Tibial artery (tissue), 4 donors: ENCODE measurements around the gene GRAMD1B.

Experiments
- DNase-seq, 2 donors: peaks; one replicate each; pipeline ENCODE4 v3.0.0-alpha.2; 2019
- H3K27ac ChIP-seq, 2 donors: fragments of 200-600 bp; sonication (generic) in 1 of 2; 1 replicate in 1 of 2; 2 replicates in 1 of 2; pipeline ENCODE4 v1.5.1; 2018 to 2019; ENCODE audit warnings: mild to moderate bottlenecking in 1 of 2
- H3K27me3 ChIP-seq, 2 donors: fragments of 200-600 bp; sonication (generic) in 1 of 2; one replicate each; pipeline versions ENCODE4 v1.5.1 to v1.6.0; 2016 to 2019
- H3K36me3 ChIP-seq, 3 donors: fragments of 200-600 bp; sonication (generic) in 2 of 3; one replicate each; pipeline ENCODE4 v1.5.1; 2016 to 2019; ENCODE audit warnings: mild to moderate bottlenecking in 2 of 3
- H3K4me1 ChIP-seq, 4 donors: fragments of 200-600 bp; sonication (generic) in 2 of 4; 1 replicate in 3 of 4; 2 replicates in 1 of 4; pipeline ENCODE4 v1.5.1; 2016 to 2019
- H3K4me3 ChIP-seq, 2 donors: fragments of 200-600 bp; sonication (generic) in 1 of 2; 1 replicate in 1 of 2; 2 replicates in 1 of 2; pipeline ENCODE4 v1.5.1; 2018 to 2019; ENCODE audit warnings: mild to moderate bottlenecking in 2 of 2
- H3K9me3 ChIP-seq, 3 donors: fragments of 200-600 bp; sonication (generic) in 1 of 3; one replicate each; pipeline ENCODE4 v1.5.1; 2016 to 2019
- intact Hi-C: fragments of 100-400 bp; cut with DNase I; formaldehyde crosslinking; loops from one replicate; pipeline ENCODE4 v1.15.0; 2023; ENCODE audit warnings: low total_unique reads
- TF ChIP-seq, protein P1 (sequence below), 2 experiments: fragments of 200-600 bp in 1 of 2; fragments of 450-650 bp in 1 of 2; IDR thresholded peaks; one replicate each; pipeline ENCODE4 v1.5.1; 2017 to 2019; ENCODE audit warnings: antibody characterized with exemption in 2 of 2, mild to moderate bottlenecking in 1 of 2, moderate library complexity in 1 of 2

The GRAMD1B gene

DNA sequence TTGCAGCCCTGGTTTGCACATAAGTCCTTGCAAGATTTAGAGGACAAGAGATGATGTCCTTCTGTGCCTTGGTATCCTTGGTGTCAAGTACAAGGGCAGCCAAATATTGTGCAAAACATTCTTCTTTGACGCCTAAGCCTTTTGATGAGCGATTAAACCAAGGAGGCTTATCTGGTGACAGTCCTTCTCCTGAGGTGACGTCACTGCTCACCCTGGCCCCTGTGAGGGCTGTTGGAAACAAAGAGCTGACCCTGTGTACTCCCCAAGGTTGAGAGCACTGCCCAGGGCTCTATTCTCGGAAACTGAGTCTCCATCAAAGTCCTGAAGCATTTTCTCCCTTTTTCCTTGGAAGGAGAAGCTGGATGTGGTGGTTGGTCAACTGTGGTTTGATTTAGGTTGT is 4.7 kb upstream of the GRAMD1B start:
- peaks cover 0 to 7% (median 2%) of the 10 kb centered on the region in 4 donors for H3K4me1 ChIP-seq
- TF ChIP-seq, protein P1, sequence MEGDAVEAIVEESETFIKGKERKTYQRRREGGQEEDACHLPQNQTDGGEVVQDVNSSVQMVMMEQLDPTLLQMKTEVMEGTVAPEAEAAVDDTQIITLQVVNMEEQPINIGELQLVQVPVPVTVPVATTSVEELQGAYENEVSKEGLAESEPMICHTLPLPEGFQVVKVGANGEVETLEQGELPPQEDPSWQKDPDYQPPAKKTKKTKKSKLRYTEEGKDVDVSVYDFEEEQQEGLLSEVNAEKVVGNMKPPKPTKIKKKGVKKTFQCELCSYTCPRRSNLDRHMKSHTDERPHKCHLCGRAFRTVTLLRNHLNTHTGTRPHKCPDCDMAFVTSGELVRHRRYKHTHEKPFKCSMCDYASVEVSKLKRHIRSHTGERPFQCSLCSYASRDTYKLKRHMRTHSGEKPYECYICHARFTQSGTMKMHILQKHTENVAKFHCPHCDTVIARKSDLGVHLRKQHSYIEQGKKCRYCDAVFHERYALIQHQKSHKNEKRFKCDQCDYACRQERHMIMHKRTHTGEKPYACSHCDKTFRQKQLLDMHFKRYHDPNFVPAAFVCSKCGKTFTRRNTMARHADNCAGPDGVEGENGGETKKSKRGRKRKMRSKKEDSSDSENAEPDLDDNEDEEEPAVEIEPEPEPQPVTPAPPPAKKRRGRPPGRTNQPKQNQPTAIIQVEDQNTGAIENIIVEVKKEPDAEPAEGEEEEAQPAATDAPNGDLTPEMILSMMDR (IDR thresholded peaks at IDR 0.05) = no peak
- H3K9me3 ChIP-seq = no peaks in the 10 kb centered on the region
- no peak for DNase-seq
- H3K36me3 ChIP-seq = no peaks in the 10 kb centered on the region
- no peak overlapping the region for H3K4me3 ChIP-seq
- intact Hi-C loops = no loop called here
- H3K27me3 ChIP-seq = peaks cover 0 to 18% of the 10 kb centered on the region in 2 donors
- no peak overlapping the region for H3K27ac ChIP-seq

DNA sequence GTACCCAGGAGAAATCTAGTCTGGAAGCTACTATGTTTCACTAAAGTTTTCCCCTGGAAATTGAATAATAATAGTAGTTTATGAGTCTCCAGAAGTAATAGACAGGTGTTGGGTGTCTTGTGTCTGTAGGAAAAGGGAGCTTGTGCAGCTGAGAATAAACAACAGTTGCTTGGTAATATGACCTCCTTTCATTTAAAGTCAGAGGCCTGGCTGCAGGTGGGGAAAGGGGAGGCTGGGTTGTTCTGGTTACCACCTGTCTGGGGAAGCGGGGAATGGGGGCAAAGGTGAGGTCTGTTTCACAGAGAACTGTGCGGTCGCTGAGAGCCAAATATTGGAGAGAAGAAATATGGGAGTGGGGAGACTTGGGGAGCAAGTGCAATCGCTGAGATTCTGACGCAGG is 3.3 kb upstream of the GRAMD1B start:
- no peak for DNase-seq
- no peaks in the 10 kb centered on the region for H3K36me3 ChIP-seq
- H3K27ac ChIP-seq = no peak overlapping the region
- intact Hi-C loops = no loop called here
- TF ChIP-seq, protein P1 (IDR thresholded peaks at IDR 0.05) = no peak
- no peaks in the 10 kb centered on the region for H3K9me3 ChIP-seq
- H3K27me3 ChIP-seq = peaks cover 0 to 32% of the 10 kb centered on the region in 2 donors
- H3K4me1 ChIP-seq = peaks cover 0 to 15% (median 11%) of the 10 kb centered on the region in 4 donors
- H3K4me3 ChIP-seq = no peak overlapping the region

DNA sequence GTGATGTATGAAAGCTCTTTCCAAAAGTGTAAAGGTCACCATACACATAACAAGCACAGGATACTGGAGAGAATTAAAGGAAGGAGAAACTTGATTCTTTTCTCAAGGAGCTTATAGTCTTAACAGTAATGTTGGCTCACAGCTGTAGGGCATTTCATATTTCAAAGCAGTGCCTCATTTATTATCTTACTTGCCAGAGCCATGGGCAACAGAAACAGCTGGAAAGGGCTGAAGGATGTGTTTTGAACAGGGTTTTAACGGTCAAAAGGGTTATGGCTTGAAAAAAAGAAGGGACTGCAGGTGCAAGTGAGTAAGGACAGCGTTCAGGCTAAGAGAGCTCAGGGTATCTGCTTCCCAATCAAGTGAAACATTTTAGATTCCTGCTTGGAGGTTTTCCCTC is 2.7 kb upstream of the GRAMD1B start:
- no peak overlapping the region for H3K27ac ChIP-seq
- peaks cover 0 to 15% (median 11%) of the 10 kb centered on the region in 4 donors for H3K4me1 ChIP-seq
- TF ChIP-seq, protein P1 (IDR thresholded peaks at IDR 0.05) = no peak
- no peak overlapping the region for H3K4me3 ChIP-seq
- no peaks in the 10 kb centered on the region for H3K36me3 ChIP-seq
- no peak for DNase-seq
- H3K9me3 ChIP-seq = no peaks in the 10 kb centered on the region
- H3K27me3 ChIP-seq = peaks cover 0 to 37% of the 10 kb centered on the region in 2 donors
- intact Hi-C loops = no loop called here

DNA sequence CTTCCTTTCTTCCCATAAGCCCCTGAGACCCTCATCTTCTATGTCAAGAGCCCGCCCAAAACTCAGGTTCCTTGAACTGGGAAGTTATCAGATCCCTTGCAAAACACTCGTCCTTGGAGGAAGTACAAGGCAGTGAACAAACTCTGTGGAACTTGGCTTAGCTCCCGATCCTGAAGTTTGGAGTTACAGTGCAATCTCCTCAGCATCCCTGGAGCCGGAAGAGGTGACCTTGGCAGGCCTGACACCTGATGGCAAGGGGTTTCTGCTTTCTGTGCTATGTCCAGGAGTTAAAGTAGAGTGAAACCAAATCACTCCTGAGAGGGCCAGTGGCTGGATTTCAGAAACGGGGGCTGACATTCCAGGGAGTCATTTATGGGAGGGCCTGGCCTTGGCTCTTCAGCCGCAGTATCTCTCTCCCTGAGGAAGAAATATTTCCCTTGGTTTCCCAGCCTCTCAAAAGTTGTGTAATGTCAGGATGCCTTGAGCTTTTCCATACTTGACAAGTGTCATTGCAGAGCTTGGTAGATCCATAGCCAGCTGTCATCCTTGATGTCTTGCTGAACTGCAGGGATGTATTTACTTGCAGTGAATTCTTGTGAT is 1.9 kb upstream of the GRAMD1B start:
- Histone ChIP-seq H3K9me3 (no peaks in the 10 kb centered on the region), H3K27ac (no peak overlapping the region), H3K36me3 (no peaks in the 10 kb centered on the region), H3K27me3 (peaks cover 0 to 37% of the 10 kb centered on the region in 2 donors), H3K4me1 (peaks cover 0 to 15% (median 11%) of the 10 kb centered on the region in 4 donors), H3K4me3 (no peak overlapping the region)
- TF ChIP-seq, protein P1 (IDR thresholded peaks at IDR 0.05) = no peak
- no peak for DNase-seq
- intact Hi-C loops = no loop called here

DNA sequence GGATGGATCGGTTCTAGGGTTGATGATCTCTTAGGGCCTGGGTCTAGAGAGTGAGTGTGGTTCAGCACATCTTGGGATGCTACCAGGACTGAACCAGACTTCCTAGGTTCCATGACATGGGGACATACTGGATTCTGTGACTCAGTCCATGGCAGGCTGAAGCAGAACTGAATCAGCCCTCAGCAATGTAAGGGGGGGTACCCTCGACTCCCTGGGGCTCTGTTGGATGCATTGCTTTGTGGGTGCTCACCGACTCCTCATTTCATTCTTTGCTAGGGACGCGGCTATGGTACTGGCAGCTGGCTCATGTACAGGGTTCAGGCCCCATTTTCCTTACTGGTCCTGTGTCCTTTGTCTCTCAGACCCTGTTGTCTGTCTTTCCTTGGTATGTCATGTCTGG is 733 bp upstream of the GRAMD1B start:
- H3K36me3 ChIP-seq = no peaks in the 10 kb centered on the region
- no peaks in the 10 kb centered on the region for H3K9me3 ChIP-seq
- no peak overlapping the region for H3K27ac ChIP-seq
- peaks cover 0 to 15% (median 11%) of the 10 kb centered on the region in 4 donors for H3K4me1 ChIP-seq
- intact Hi-C loops = no loop called here
- peaks cover 0 to 37% of the 10 kb centered on the region in 2 donors for H3K27me3 ChIP-seq
- TF ChIP-seq, protein P1 (IDR thresholded peaks at IDR 0.05) = no peak
- no peak for DNase-seq
- H3K4me3 ChIP-seq = no peak overlapping the region
